ENCODE measurements around the gene PHLDB2. TPM values are rescaled to one million over a fixed set of nuclear protein-coding genes. Genes with fewer than 3 reads are reported as not detected.
A peak's percentile ranks its signal among the peaks of the same experiment; 100 is the strongest.

PHLDB2 gene
- total RNA-seq, 1 donor from 2014 or later, result 142 TPM

DNA sequence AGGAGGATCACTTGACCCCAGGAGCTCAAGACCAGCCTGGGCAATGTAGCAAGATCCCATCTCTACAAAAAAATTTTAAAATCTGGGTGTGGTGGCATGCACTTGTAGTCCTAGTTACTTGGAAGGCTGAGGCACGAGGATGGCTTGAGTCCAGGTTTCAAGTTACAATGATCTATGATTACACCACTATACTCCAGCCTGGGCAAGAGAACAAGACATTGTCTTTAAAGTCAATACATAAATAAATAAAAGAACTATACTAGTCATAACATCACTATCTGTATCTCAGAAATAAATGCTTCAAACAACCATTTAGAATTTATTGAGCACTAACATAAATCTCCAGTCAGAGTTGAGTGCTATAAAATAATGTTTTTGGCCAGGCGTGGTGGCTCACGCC lies 8.5 kb upstream of the PHLDB2 start:
- no peak for DNase-seq (ENCODE audit: low spot score)

DNA sequence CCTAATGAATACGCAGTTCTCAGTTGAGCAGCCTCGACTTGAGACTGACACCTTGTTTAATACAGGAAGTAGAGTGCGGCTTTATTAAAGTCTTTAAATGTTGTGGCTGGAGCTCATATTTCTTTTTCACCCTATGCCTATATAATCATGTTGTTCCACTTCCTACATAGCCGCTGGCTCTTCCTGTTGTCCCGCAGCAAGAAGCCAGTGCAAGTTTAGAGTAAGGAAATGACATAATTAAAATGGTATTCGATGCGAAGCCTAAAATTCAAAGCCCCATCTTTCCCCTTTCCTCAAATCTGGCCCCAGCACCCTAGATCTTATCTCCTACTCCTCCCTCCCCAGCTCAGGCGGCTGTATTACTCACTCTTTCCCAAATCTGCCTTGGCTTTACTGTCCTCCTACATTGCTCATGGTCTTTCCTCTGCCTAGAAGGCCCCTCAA lies 7.5 kb upstream of the PHLDB2 start:
- no peak for DNase-seq (ENCODE audit: low spot score)

DNA sequence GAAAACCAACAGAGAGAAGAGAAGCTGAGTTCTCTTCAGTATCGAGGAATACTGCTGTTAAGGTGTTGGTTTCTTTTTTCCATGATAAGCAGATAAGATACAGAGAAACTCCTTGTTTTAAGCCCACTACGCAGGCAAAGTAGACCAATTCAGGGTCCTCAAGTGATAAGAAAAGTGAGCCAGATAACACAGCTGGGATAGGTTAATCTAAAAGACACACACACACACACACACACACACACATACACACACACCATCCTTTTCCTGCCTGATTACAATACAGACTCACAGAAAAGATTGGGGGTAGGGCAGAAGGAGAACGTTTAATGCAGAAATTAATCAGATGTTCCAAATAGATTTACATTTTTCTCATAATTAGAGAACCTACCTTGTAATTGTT lies 6.5 kb upstream of the PHLDB2 start:
- DNase-seq (ENCODE audit: low spot score), result no peak

DNA sequence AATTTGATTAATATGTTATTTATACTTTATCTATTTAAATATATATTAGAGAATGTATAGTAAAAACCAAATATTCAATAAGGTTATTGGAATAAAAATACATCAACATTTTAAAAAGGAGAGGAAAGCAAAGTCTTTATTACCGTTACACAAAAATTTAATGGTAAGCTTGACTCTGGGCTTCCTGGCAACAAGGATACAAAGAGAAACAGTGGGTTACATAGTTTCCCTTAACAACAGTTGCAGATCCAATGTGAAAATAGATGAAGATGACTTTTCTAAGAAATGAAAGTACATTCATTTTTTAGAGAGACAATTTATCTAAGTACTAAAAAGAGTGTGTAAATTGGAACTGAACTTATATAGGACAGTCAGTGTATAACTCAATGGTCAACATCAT lies 6.0 kb upstream of the PHLDB2 start:
- DNase-seq (ENCODE audit: low spot score), result no peak

DNA sequence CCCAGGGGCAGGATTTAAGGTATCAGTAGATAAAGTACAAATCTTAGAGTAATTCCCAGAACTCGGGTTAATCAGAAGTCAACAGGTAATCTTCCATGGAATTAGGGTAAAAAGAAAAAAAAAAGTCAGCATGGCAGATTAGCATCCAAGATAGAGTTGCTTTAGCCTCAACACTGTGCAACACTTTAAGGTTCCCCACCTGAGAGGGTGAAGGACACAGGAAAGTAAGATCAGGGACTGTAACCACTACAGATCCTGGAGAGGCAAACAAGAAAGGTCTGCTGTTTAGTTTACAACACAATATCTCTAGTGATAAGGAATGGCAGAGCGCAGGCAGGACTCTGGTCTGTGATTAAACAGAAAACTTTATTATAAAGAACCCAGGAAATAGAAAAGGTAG lies 4.1 kb upstream of the PHLDB2 start:
- no peak for DNase-seq (ENCODE audit: low spot score)

DNA sequence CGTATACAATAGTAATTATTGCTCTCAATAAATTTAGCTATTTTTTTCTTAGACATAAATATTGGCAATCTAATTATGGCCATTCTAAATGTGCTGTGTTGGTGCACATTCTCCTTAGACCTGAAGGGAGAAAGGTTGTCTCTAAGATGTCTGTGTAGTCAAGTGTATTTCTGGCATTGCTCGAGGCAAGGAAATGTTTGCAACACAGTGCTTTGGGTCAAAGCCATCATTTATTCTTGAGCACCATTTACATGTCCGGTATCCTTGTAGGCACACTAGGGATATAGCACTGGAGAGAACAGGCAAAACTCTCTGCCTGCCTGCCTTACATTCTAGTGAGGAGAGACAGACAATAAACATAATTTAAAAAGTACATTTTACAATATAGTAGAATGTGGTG lies 2.6 kb upstream of the PHLDB2 start:
- no peak for DNase-seq (ENCODE audit: low spot score)

DNA sequence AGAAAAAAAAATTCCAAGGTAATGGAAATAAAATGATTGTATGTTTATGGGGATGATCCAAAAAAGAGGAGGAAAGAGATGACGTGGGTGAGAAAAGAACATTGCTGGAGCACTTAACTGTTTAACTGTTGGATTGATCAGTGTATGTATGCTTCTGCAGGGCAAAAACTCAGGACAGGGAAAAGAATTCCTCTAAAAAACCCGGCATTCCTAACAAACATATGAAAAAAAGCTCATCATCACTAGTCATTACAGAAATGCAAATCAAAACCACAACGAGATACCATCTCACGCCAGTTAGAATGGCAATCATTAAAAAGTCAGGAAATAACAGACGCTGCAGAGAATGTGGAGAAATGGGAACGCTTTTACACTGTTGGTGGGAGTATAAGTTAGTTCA lies 1.6 kb upstream of the PHLDB2 start:
- no peak for DNase-seq (ENCODE audit: low spot score)

DNA sequence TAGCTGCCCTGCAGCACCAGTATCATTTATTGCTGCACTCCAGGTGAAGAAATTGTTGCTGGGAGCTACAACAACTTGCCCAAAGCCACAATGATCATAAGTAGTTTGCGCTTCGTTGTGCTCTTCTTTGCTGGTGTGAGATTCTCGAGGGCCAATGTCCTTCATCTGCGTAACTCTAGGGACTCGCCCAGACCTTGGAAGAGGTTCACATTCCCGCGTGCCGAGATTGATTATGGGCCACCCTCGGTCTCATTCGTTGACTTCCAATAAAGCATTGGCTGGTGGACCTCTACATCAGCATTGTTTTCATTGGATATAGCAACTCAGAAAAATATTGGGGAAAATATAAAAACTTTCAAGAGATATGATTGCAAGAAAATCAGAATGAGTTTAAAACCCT lies 423 bp upstream of the PHLDB2 start:
- DNase-seq (ENCODE audit: low spot score), result no peak

DNA sequence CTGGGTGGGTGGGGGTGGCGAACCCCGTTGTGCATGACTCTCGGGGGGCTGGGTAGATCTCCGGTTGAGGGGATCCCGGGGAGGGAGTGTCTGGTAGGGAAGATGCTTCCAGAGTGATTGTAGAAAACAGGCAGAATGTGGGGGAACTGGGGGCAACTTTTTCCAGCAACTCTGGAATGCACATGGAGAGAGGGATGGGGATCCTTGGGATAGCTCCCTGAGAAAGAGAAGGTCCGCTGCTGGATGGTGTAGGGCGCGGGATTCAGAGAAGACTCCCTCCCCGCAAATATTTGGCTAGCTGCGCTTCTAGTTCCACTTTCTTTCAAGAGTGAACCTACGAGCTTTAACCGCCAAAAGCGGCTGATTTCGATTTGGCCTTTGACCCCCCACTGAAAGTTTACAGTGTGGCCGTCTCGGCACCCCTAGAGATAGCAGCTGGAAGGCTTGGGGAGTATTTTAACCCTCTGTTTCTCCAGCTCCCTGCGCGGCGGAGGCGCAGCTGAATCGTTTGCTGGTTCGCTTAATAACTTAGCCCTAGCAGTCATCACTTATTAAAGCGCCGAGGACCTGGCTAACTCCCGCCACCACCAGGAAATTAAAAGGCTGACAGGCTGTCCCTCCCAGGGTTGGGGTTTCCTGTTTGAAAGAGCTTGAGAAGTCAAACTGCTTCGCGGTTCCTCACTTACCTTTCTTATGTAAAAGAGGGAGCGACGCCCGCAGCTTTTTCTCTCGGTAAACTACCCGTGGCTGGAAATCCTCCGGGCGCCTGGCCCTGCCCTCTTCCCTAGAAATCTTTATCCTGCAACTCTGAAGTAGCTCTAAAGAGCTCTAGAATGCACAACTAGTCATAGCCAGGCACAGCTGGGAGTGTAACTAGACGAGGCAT lies 1.2 kb downstream of the PHLDB2 start:
- DNase-seq (ENCODE audit: low spot score), result peak; percentile 89

DNA sequence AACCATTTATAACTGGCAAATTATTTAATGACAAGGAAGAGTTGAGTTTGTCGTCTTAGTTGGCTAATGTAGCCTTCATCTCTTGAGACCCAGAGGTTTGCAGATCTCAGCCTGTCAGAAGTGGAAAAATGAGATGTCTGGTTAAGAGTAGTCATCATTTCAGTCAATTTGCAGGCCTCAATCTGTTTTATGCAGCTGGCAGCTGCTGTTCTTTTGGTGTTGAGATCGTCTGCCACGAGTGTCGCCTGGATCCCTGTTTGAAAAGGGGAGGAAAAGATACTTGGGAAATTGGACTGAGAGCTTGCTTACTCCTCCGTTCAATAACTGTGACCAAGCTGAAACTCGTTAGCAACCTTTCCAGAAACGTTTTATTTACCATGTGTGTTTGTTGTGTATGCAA lies 2.3 kb downstream of the PHLDB2 start:
- DNase-seq (ENCODE audit: low spot score), result no peak

DNA sequence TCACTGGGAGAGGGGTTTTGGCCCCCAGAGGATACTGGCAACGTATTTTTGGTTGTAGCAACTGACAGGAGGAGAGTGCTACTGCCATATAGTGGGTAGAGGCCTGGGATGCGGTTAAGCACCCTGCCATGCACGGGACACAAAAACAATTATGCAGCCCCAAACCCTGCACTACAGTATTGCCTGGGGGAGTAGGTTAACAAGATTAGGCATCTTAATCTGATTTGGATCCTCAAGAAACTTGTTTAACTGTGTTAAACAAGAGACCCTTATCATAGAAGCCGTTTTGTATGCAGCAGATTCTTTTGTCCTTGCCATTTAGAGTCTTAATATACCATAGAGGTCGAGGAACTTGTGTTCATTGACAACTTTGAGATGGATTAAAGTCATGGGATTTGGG lies 3.4 kb downstream of the PHLDB2 start:
- no peak for DNase-seq (ENCODE audit: low spot score)

DNA sequence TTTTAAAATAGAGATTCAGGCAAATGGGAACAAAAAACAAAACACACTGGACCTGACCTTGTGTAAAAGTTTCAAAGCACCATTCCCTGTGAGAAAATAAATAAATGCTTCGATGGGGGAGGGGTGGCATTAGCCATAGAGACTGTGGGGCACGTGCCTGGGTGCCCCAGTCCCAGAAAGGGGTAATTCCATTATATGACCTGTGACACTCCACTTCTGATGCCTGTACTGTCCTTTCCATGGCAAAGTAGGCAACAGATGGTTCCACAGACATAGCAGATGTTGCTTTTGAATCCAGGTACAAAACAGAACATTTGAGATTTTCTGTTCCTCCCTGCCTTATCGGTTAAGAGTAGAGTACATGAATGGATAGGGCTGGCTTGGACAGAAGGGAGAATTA lies 3.9 kb downstream of the PHLDB2 start:
- no peak for DNase-seq (ENCODE audit: low spot score)

DNA sequence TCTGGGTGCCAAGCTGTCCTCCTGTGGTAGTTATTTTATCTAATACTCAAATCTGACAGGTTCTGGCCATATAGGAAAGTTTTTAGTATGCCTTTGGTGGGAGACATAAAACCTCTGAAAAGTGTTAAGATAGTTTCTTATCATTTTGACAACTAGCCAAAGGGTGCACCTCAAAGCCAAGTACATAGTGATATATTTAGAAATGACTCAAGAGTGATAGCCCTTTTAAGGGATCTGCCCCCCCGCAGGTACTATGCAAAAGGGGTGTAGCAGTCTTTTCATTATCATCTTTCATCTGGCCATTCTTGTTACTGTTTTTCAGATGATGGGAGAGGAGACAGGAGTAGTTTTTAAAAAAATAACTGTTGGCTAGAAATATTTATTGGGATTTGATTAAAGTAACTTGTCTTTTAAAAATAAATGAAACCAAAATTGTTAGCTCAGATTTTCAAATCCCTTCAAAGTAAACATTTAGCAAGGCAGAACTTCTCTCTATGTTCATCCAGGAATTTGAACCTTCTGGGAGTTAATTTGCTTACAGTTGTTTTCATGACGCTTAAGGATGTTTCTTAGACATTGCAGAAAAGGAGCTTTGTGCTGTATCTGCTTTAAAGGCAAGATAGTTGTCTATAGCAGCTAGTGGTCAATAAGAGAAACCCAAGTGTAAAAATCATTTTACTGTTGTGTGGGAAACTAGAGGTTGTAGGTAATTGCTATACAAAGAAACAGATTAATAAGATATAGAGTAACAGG lies 5.1 kb downstream of the PHLDB2 start:
- DNase-seq (ENCODE audit: low spot score), result no peak

DNA sequence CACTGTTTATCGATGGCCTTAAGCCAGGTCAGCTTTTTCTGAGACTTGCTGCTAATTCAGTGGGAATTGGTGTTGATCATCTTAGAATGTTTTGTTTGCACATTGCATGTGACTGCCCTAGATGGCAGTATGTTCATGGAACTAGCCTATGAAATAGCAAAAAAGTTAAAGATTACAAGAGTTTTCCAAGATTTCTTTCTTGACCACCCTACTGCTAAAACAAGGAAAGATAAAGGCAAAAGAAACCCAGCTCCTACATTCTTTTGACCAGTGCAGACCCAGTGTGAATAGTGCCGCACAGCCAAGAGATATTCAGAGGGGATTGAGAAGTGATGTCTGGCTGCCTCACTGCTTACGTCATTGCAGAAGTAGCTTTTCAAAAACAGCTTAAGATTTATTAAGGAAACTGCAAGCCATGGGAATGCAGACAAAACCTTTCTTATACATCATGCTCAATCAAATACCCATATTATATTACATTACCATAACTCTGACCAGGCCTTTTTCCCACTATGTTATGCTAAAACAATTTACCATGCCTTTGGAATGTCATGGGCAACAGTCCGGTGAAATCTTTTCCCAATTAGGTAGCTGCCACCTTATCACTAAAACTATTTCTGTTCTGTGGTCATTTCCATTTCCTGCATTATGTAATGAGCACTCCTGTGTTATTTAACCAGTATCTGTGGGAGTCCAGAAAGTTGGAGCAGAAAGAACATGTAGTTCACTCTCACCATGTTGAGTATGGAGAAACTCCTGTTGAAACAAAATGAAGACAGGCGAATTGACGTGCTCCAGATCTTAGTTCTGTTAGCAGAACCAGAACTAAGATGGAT lies 6.0 kb downstream of the PHLDB2 start:
- no peak for DNase-seq (ENCODE audit: low spot score)

DNA sequence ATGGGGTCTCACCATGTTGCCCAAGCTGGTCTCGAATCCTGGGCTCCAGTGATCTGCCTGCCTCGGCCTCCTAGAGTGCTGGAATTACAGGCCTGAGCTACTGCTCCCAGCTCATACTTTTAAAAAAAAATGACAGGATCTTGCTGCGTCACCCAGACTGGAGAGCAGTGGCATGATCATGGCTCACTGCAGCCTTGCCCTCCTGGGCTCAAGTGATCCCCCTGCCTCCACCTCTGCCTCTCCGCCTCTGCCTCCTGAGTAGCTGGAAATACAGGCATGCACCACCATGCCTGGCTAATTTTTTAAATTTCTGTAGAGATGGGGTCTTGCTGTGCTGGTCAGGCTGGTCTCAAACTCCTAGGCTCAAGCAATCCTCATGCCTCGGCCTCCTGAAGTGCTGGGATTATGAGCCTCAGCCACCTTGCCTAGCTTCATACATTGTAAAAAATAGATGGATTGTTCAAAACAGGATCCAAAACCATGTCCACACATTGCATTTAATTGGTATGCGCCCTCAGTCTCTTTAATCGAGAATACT lies 8.9 kb downstream of the PHLDB2 start:
- DNase-seq (ENCODE audit: low spot score), result no peak

DNA sequence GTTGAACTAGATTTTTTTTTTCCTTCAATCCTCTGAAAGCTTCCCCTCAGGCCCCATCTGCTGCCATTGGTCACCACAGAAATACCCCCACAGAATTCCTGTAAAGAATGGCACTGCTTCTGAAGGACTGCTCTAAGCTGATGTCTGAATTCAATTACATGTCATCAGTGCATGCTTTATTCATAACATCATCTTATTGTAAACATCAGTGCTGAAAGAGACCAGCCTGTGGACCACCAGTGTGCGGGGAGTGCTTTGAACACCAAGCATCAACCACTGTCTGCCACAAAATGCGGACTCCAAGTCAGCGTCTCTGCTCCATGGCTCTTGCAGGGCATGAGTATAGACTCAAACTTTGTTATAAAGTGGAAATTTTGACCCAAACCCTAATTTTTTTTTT lies 11.6 kb downstream of the PHLDB2 start:
- no peak for DNase-seq (ENCODE audit: low spot score)

DNA sequence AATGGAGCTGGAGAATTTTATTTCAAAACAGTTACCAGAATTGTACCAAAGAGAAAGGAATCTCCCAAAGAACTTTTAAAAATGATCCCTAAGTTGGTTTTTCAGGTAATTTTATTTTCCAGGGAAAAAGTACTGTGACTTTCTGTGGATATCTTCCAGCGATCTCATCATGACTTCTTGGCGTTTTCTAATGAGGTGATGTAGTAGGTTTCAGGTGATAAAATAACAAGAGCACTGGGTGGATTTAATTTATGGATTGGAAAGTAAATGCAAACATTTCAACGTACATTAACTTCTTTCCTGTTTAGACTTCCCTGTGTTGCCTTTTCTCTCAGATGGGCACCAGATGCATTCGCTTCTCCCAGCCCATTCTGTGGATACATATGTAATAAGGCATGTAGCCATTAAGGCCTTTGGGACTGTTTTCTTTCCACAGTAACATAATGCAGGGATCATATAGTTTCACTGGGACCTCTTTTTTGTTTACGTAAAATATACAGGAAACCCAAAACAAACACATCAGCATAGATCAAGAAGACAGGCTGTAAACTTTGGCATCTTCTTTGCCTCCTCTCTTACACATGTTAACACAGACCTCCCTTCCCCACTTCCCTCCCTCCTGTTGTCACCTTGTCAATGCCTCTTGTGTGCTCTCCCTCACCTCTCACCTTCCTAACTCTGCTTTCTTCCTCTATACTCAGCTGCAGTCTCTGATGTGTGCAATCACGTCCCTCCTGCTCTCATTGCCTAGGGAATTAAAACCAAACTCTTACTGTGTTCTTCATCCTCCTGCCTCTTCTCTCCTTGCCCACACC lies 13.0 kb downstream of the PHLDB2 start:
- no peak for DNase-seq (ENCODE audit: low spot score)

DNA sequence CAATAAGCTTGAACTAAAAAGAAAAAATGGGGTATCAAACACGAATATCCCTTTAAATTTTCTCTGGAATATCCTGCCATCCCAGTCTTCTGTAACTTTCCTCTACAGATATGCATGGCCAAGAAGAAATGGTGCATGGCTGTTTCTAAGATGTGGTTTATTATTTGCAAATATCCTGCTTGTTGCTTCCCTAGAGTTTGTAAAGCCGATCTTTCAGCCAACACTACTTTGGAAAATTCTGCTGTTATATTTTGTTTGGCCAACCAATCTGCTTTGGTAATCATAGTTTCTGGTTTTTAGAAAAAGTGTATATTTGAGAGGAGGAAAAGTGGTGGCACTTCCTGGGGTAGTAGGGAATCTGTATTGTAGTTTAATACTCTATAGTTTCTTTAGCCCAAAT lies 13.9 kb downstream of the PHLDB2 start:
- no peak for DNase-seq (ENCODE audit: low spot score)

DNA sequence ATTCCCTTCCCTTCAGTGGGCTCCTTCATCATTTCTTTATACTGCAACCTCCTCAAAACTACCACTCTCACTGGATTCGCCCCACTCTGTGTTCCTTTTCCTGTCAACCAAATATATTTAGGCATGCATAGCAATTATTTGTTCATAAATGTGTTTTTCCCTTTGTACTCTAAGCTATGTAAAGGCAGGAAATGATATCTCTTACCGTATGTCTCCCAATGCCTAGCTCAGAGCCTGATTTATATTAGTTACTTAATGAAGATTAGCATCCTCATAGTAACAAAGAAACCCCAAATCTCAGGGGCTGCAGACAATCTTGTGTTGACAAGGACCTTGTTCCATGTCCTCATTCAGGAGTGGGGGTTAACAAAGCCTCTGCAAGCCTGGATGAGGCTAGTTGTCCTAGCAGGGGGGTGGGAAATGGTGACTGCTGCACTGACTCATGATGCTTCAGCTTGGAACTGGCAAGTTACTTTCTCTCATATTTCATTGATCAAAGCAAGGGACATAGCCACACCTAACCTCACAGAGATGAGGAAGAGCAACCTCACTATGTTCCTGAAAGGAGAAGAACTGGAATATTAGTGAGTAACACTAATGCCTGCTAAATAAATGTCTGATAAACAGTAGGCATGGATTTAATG lies 15.2 kb downstream of the PHLDB2 start:
- DNase-seq (ENCODE audit: low spot score), result no peak

DNA sequence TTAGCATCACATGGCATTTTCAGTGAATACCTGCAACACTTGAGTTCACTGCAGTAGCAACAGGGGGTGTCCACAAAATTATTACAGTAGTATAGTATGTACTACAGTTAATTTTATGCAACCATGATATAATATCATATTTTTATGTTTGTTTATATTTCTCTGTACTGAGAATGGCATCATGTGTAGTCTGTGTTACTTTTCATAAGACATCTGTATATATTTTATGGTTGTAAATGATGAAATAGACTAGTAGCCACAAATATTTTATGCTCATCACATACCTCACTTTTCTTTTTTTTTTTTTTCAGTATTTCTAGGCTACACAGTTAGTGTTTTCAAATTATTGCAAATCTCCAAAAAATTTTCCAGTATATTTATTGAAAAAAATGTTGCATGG lies 22.4 kb downstream of the PHLDB2 start:
- DNase-seq (ENCODE audit: low spot score), result no peak
